Measurements from ENCODE around the gene XPO4.

GRCh38 chr13:20870829-20871228 lies 31.7 kb downstream of the XPO4 start:
- TF ChIP-seq CTCF (IDR thresholded peaks at IDR 0.05) (no peak), POLR2A (IDR thresholded peaks at IDR 0.05) (no peak)

Data from heart left ventricle (tissue), 13 donors.